ENCODE measurements around the gene ZNF74. TPM values are rescaled to one million over a fixed set of nuclear protein-coding genes. Genes with fewer than 3 reads are reported as not detected.

Gene ZNF74
- total RNA-seq, 4 donors from 2014 or later: 9.8 to 15.0 (median 12.0) TPM

- Histone ChIP-seq H3K4me3 (replicated peaks in 1 of 3) (no peak overlapping the region), H3K27me3 (no peaks in the 10 kb centered on the region), H3K4me1 (no peaks in the 10 kb centered on the region), H3K36me3 (no peaks in the 10 kb centered on the region), H3K27ac (no peak overlapping the region), H3K9me3 (no peaks in the 10 kb centered on the region)
- intact Hi-C loops (cut with DNase I): loop anchor here (5.0 kb wide), 1 partner anchor 75 kb away; the partner anchor contains the start of gene KLHL22
- WGBS, 2 donors: 63 to 76% methylated on average over 21 of the region's 21 CpGs
- DNase-seq: no peak
- no peak for TF ChIP-seq POLR2A (IDR thresholded peaks at IDR 0.05)
These were observed 28.5 kb downstream of the ZNF74 start for GRCh38 chr22:20422271-20423007.

- Histone ChIP-seq H3K9me3 (no peaks in the 10 kb centered on the region), H3K4me3 (replicated peaks in 1 of 3) (no peak overlapping the region), H3K27ac (peak overlapping the region in 1 of 3 donors; percentile 20), H3K27me3 (no peaks in the 10 kb centered on the region), H3K4me1 (no peaks in the 10 kb centered on the region), H3K36me3 (no peaks in the 10 kb centered on the region)
- intact Hi-C loops (cut with DNase I): loop anchor here (5.0 kb wide), 1 partner anchor 74 kb away; the partner anchor contains the start of gene KLHL22
- TF ChIP-seq POLR2A (IDR thresholded peaks at IDR 0.05) (no peak), CTCF (IDR thresholded peaks at IDR 0.05) (no peak)
- WGBS, 2 donors: 78 to 79% methylated on average over 12 to 14 of the region's 20 CpGs
- no peak for DNase-seq
These were observed 29.3 kb downstream of the ZNF74 start for GRCh38 chr22:20423008-20423905.

- Histone ChIP-seq H3K9me3 (no peaks in the 10 kb centered on the region), H3K27me3 (no peaks in the 10 kb centered on the region), H3K4me1 (no peaks in the 10 kb centered on the region), H3K27ac (peak overlapping the region in 1 of 3 donors; percentile 20), H3K4me3 (replicated peaks in 1 of 3) (no peak overlapping the region), H3K36me3 (no peaks in the 10 kb centered on the region)
- DNase-seq: no peak
- intact Hi-C loops (cut with DNase I): loop anchor here (5.0 kb wide), 1 partner anchor 73 kb away; the partner anchor contains the start of gene KLHL22
- 62 to 70% methylated on average over 8 to 17 of the region's 31 CpGs for WGBS, 2 donors
- TF ChIP-seq CTCF (IDR thresholded peaks at IDR 0.05) (no peak), POLR2A (IDR thresholded peaks at IDR 0.05) (no peak)
These were observed 30.1 kb downstream of the ZNF74 start for GRCh38 chr22:20423906-20424551.

GRCh38 chr22:20424568-20424931 lies 30.6 kb downstream of the ZNF74 start:
- intact Hi-C loops (cut with DNase I): loop anchor here (5.0 kb wide), 1 partner anchor 73 kb away; the partner anchor contains the start of gene KLHL22
- H3K27ac ChIP-seq: peak overlapping the region in 1 of 3 donors; percentile 20
- no peaks in the 10 kb centered on the region for H3K4me1 ChIP-seq
- no peaks in the 10 kb centered on the region for H3K9me3 ChIP-seq
- WGBS, 2 donors: 74 to 95% methylated on average over 14 to 15 of the region's 15 CpGs
- H3K4me3 ChIP-seq (replicated peaks in 1 of 3): no peak overlapping the region
- no peak for DNase-seq
- H3K36me3 ChIP-seq: no peaks in the 10 kb centered on the region
- H3K27me3 ChIP-seq: no peaks in the 10 kb centered on the region
- TF ChIP-seq CTCF (IDR thresholded peaks at IDR 0.05): no peak
- TF ChIP-seq POLR2A (IDR thresholded peaks at IDR 0.05): no peak

GRCh38 chr22:20424932-20425565 lies 31.1 kb downstream of the ZNF74 start:
- no peak overlapping the region for H3K4me3 ChIP-seq (replicated peaks in 1 of 3)
- H3K4me1 ChIP-seq: no peaks in the 10 kb centered on the region
- H3K27me3 ChIP-seq: no peaks in the 10 kb centered on the region
- intact Hi-C loops (cut with DNase I): loop anchor here (5.0 kb wide), 1 partner anchor 72 kb away; the partner anchor contains the start of gene KLHL22
- WGBS, 2 donors: 74 to 81% methylated on average over 18 to 29 of the region's 59 CpGs
- TF ChIP-seq CTCF (IDR thresholded peaks at IDR 0.05) (no peak), POLR2A (IDR thresholded peaks at IDR 0.05) (no peak)
- no peaks in the 10 kb centered on the region for H3K36me3 ChIP-seq
- H3K9me3 ChIP-seq: no peaks in the 10 kb centered on the region
- no peak overlapping the region for H3K27ac ChIP-seq
- DNase-seq: no peak
